ENCODE measurements around the gene C16orf54.

GRCh38 chr16:29784901-29785500, 39.2 kb upstream of the C16orf54 start:
- TF ChIP-seq CTCF (IDR thresholded peaks at IDR 0.05), result peak; percentile 70 to 94 (median 84)
- no peak for TF ChIP-seq POLR2A (IDR thresholded peaks at IDR 0.05)

Measured in heart left ventricle (tissue), 13 donors.